Naive B cell (primary cell): ENCODE data around the gene CD8B. TPM values are rescaled to one million over a fixed set of nuclear protein-coding genes. Genes with fewer than 3 reads are reported as not detected.

Experiments
- ATAC-seq, 2 donors: fragments of 150-1000 bp; cut with Tn5 transposase; 2 replicates each; pipeline ENCODE4 v1.10.0; 2021; ENCODE audit warnings: low read depth in 2 of 2, mild to moderate bottlenecking in 2 of 2, moderate library complexity in 2 of 2
- DNase-seq: peaks from one replicate; pipeline ENCODE4 v3.0.0; 2022
- H3K27ac Mint-ChIP-seq, 6 donors: one replicate each; pipeline ENCODE4 v1.8.0; 2020 to 2022; ENCODE audit warnings: mild to moderate bottlenecking in 6 of 6, mixed read lengths in 6 of 6, moderate library complexity in 5 of 6, inconsistent platforms in 2 of 6
- H3K27me3 Mint-ChIP-seq, 3 donors: one replicate each; pipeline ENCODE4 v1.8.0; 2021 to 2022; ENCODE audit warnings: mixed read lengths in 3 of 3, mild to moderate bottlenecking in 1 of 3
- H3K36me3 Mint-ChIP-seq, 2 donors: one replicate each; pipeline ENCODE4 v1.8.0; 2020 to 2022; ENCODE audit warnings: mixed read lengths in 2 of 2, inconsistent platforms in 1 of 2, mild to moderate bottlenecking in 1 of 2
- H3K4me1 Mint-ChIP-seq, 3 donors: one replicate each; pipeline ENCODE4 v1.8.0; 2020 to 2022; ENCODE audit warnings: mixed read lengths in 3 of 3, inconsistent platforms in 1 of 3, mild to moderate bottlenecking in 1 of 3, moderate library complexity in 1 of 3
- H3K4me3 Mint-ChIP-seq, 8 donors: one replicate each; pipeline ENCODE4 v1.8.0; 2020 to 2022; ENCODE audit warnings: mild to moderate bottlenecking in 8 of 8, mixed read lengths in 8 of 8, moderate library complexity in 8 of 8, inconsistent platforms in 2 of 8
- H3K9me3 Mint-ChIP-seq, 7 donors: one replicate each; pipeline ENCODE4 v1.8.0; 2020 to 2022; ENCODE audit warnings: mixed read lengths in 7 of 7, mild to moderate bottlenecking in 5 of 7, inconsistent platforms in 2 of 7, moderate library complexity in 1 of 7
- polyA plus RNA-seq, 6 donors: library from polyadenylated mRNA; unstranded; fragments of 300-500 nt; fragmentation: Illumina TruSeq; gene quantifications; one replicate each; pipeline ENCODE4 v1.2.3, GENCODE V29; 2021; ENCODE audit warnings: low read depth in 6 of 6

CD8B gene
- polyA plus RNA-seq, 6 donors from 2014 or later = 0.31 to 2.0 (median 1.5) TPM; not detected in 1

DNA sequence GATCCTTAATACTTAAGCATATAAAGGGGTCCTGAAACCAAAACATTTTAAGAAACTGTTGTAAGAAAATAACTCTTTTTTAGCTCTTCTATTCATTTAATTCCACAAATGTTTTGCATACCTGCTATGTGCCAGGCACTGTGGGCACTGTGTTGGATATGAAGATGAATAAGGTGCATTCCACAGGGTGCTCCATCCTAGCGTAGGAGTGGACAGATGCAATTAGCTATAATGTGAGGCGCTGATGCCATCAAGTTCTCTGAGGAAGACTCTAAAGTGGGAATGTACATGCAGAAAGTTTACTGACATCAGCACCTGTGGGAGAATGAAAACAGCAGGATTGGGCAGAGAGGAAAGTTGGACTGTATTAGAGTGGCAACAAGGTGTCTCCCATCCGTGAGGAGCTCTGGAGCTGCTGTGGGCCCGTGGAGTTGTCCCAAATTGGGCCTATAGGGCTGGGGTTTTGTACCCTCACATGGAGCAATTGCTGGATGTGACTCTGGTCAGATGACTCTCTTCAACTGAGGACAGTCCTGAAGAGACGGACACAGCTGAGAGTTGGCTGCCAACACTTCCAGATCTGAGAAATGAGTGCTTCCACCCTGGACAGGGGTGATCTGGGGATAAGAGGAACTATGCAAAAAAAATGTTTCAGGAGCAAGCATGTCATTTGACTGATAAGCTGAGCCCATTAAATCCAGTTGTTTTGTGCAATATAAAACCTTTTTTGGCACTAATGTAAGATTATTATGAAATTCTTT lies 93.3 kb downstream of the CD8B start:
- H3K4me3 Mint-ChIP-seq = no peak overlapping the region
- peaks cover 0 to 10% (median 6%) of the 10 kb centered on the region in 3 donors for H3K4me1 Mint-ChIP-seq
- H3K36me3 Mint-ChIP-seq = peaks cover 7 to 31% of the 10 kb centered on the region in 2 donors
- ATAC-seq (no peak), DNase-seq (no peak)
- H3K27ac Mint-ChIP-seq = peak overlapping the region in 1 of 6 donors; percentile 89
- H3K9me3 Mint-ChIP-seq = no peaks in the 10 kb centered on the region
- no peaks in the 10 kb centered on the region for H3K27me3 Mint-ChIP-seq

Other genes starting within 250 kb of the CD8B start
- 1 to 10 TPM; 3.3 to 7.6 (median 4.9) TPM for gene RNF103, start 238.0 kb downstream of the CD8B start, polyA plus RNA-seq
- gene RMND5A, start 141.6 kb downstream of the CD8B start, polyA plus RNA-seq = 10 to 100 TPM; 18.5 to 24.2 (median 21.2) TPM
- 1 to 10 TPM in 2 of 6 donors, under 1 TPM in 2, not detected in 2; 0.59 to 1.9 (median 1.0) TPM for gene CD8A, start 71.0 kb downstream of the CD8B start, polyA plus RNA-seq
- gene RGPD1, start 80.2 kb upstream of the CD8B start, polyA plus RNA-seq = 1 to 10 TPM in 1 of 6 donors, under 1 TPM in 2, not detected in 3; 0.50 to 1.1 (median 0.82) TPM
- 1 to 10 TPM in 3 of 6 donors, under 1 TPM in 2, not detected in 1; 0.66 to 3.4 (median 1.5) TPM for gene PLGLB1, start 160.0 kb upstream of the CD8B start, polyA plus RNA-seq